HepG2 (cell line): ENCODE data around the gene NWD2. TPM values are rescaled to one million over a fixed set of nuclear protein-coding genes. Genes with fewer than 3 reads are reported as not detected.

Source experiments
- ATAC-seq: fragments of 200-7000 bp; cut with Tn5 transposase; 3 replicates; pipeline ENCODE4 v1.9.1; 2020; ENCODE audit warnings: mild to moderate bottlenecking, moderate library complexity
- Bru-seq: library from RNA; stranded (reverse); fragments of 400-500 nt; gene quantifications from one replicate; lab custom pipeline; 2021; lab: Mats Ljungman, UMichigan
- BruChase-seq, 2 experiments: library from RNA; stranded (reverse); fragments of 400-500 nt; gene quantifications; one replicate each; lab custom pipeline; 2021; lab: Mats Ljungman, UMichigan
- BruUV-seq: library from RNA; stranded (reverse); fragments of 400-500 nt; replicated peaks from 2 replicates; lab custom pipeline; 2021; lab: Mats Ljungman, UMichigan
- CTCF ChIA-PET: fragments of 300-600 bp; formaldehyde crosslinking; extraction: SDS; loops from one replicate; lab custom pipeline; 2021; ENCODE audit warnings: low total read pairs, inconsistent platforms, low intra/inter-chr PET ratio; lab: Yijun Ruan, JAX
- POLR2A ChIA-PET: fragments of 350-600 bp; sonication (Branson Sonifier 250); formaldehyde crosslinking; loops from one replicate; lab custom pipeline; 2020; ENCODE audit warnings: antibody characterized with exemption, inconsistent platforms; lab: Yijun Ruan, JAX
- DNase-seq: peaks from one replicate; pipeline ENCODE4 v3.0.0-alpha.2; 2015; ENCODE audit warnings: low spot score
- FAIRE-seq: peaks from 3 replicates; lab custom pipeline; 2011; peaks lifted over from hg19 to GRCh38; lab: Jason Lieb, UNC
- H2AFZ ChIP-seq: one replicate; pipeline ENCODE4 v1.6.1; 2011; ENCODE audit warnings: low read length, inconsistent platforms
- H3K27ac ChIP-seq: fragments of 300-600 bp; 3 replicates; pipeline ENCODE4 v1.8.0; 2011; ENCODE audit warnings: mixed run types, mild to moderate bottlenecking, mixed read lengths, low read length, inconsistent platforms; ENCODE audit not compliant: insufficient read depth; ENCODE audit errors: extremely low read length
- H3K27me3 ChIP-seq, 2 experiments: fragments of 200-600 bp in 1 of 2; 2 replicates in 1 of 2; 3 replicates in 1 of 2; pipeline versions ENCODE4 v1.6.0 to v1.8.0; 2011; ENCODE audit warnings: low read length in 2 of 2, mild to moderate bottlenecking in 2 of 2, moderate library complexity in 2 of 2, inconsistent platforms in 1 of 2; ENCODE audit not compliant: insufficient read depth in 2 of 2, control insufficient read depth in 1 of 2
- H3K36me3 ChIP-seq, 2 experiments: fragments of 200-600 bp in 1 of 2; replicated peaks in 1 of 2; 2 replicates in 1 of 2; 3 replicates in 1 of 2; pipeline versions ENCODE4 v1.5.1 to v1.8.0; 2011; ENCODE audit warnings: low read length in 2 of 2, inconsistent platforms in 1 of 2; ENCODE audit not compliant: insufficient read depth in 2 of 2, control insufficient read depth in 1 of 2
- H3K4me1 ChIP-seq: 2 replicates; pipeline ENCODE4 v1.5.1; 2012; ENCODE audit warnings: low read length, inconsistent platforms; ENCODE audit not compliant: insufficient read depth
- H3K4me2 ChIP-seq: 2 replicates; pipeline ENCODE4 v1.6.0; 2011; ENCODE audit warnings: low read depth, low read length, inconsistent platforms
- H3K4me3 ChIP-seq, 3 experiments: fragments of 200-600 bp in 1 of 3; sonication (generic), shearing (Covaris generic) in 1 of 3; replicated peaks in 1 of 3; 2 replicates each; pipeline ENCODE4 v1.5.1; 2011 to 2016; ENCODE audit warnings: low read length in 3 of 3, inconsistent platforms in 2 of 3, low read depth in 2 of 3, mild to moderate bottlenecking in 2 of 3, control low read depth in 1 of 3, mixed read lengths in 1 of 3; ENCODE audit not compliant: insufficient read depth in 1 of 3
- H3K79me2 ChIP-seq: one replicate; pipeline ENCODE4 v1.6.1; 2011; ENCODE audit warnings: low read length, inconsistent platforms; ENCODE audit not compliant: insufficient read depth
- H3K9ac ChIP-seq: 2 replicates; pipeline ENCODE4 v1.6.0; 2011; ENCODE audit warnings: mild to moderate bottlenecking, low read depth, low read length, inconsistent platforms; ENCODE audit not compliant: insufficient read depth
- H3K9me3 ChIP-seq: 2 replicates; pipeline ENCODE4 v1.5.1; 2012; ENCODE audit warnings: mild to moderate bottlenecking, low read length
- H4K20me1 ChIP-seq: 2 replicates; pipeline ENCODE4 v1.6.0; 2011; ENCODE audit warnings: inconsistent platforms, mild to moderate bottlenecking, low read length, moderate library complexity; ENCODE audit not compliant: insufficient read depth
- POLR2AphosphoS5 ChIP-seq: IDR thresholded peaks from 2 replicates; pipeline ENCODE4 v1.6.1; 2012; ENCODE audit warnings: low read depth, low read length
- SATB2 ChIP-seq: sonication (generic); formaldehyde crosslinking; IDR thresholded peaks from 2 replicates; pipeline ENCODE4 v1.5.0; 2020; ENCODE audit warnings: missing genetic modification reagents
- ZNF20 ChIP-seq: sonication (generic); formaldehyde crosslinking; IDR thresholded peaks from 2 replicates; pipeline ENCODE4 v1.4.0; 2020; ENCODE audit warnings: mild to moderate bottlenecking, moderate library complexity, missing genetic modification reagents
- ZNF768 ChIP-seq: sonication (generic); formaldehyde crosslinking; IDR thresholded peaks from 2 replicates; pipeline ENCODE4 v1.4.0; 2020; ENCODE audit warnings: missing genetic modification reagents
- WGBS: methylation state at CpG from one replicate; pipeline ENCODE4 v1.1.6; 2017; ENCODE audit warnings: low lambda C conversion rate; 5-methylcytosine and 5-hydroxymethylcytosine counted together
- in situ Hi-C: cut with HindIII; loops from 2 replicates; pipeline ENCODE4 v1.10.0; 2017; ENCODE audit warnings: low pct_unique_long_range_greater_than_20kb; ENCODE audit not compliant: extremely low pct_ligation_motif_present
- intact Hi-C: fragments of 100-400 bp; cut with micrococcal nuclease; formaldehyde crosslinking; loops from one replicate; pipeline ENCODE4 v1.10.0; 2022; ENCODE audit not compliant: unreplicated experiment
- long read RNA-seq, 2 experiments: library from RNA in 1 of 2; library from polyadenylated mRNA in 1 of 2; stranded (forward) in 1 of 2; unstranded in 1 of 2; transcript quantifications; one replicate each; pipeline ENCODE4 v2.0.0, GENCODE V29; 2019 to 2022
- polyA minus RNA-seq, 3 experiments: library from RNA; depleted of rRNA, polyadenylated mRNA; stranded (reverse); fragments of >200 nt; gene quantifications; 2 replicates each; pipeline ENCODE4 v1.2.3, GENCODE V29; 2011; ENCODE audit warnings: low replicate concordance in 1 of 3
- polyA plus RNA-seq, 8 experiments: library from polyadenylated mRNA; depleted of rRNA in 3 of 8; stranded (reverse) in 7 of 8; unstranded in 1 of 8; fragments of >200 nt; fragmentation: Illumina TruSeq in 4 of 8; extraction: Trizol in 4 of 8; gene quantifications; 2 replicates each; pipeline versions ENCODE4 v1.2.1 to v1.2.3, GENCODE V29; 2011 to 2016; ENCODE audit warnings: low read depth in 4 of 8, missing spikeins in 1 of 8, mixed read lengths in 1 of 8; ENCODE audit not compliant: insufficient read depth in 1 of 8
- total RNA-seq, 5 experiments: library from RNA; depleted of rRNA; stranded (reverse); fragments of >200 nt; fragmentation: Illumina TruSeq; extraction: Trizol; gene quantifications; 2 replicates each; pipeline ENCODE4 v1.2.3, GENCODE V29; 2016; ENCODE audit warnings: low read depth in 1 of 5
- TF ChIP-seq, protein P1 (sequence below): sonication (generic); formaldehyde crosslinking; IDR thresholded peaks from 2 replicates; pipeline ENCODE4 v1.4.0; 2020; ENCODE audit warnings: missing genetic modification reagents
- TF ChIP-seq, protein P2 (sequence below): sonication (generic); formaldehyde crosslinking; IDR thresholded peaks from 2 replicates; pipeline ENCODE4 v1.5.1; 2020; ENCODE audit warnings: mild to moderate bottlenecking, moderate library complexity, missing genetic modification reagents

NWD2 gene, protein sequence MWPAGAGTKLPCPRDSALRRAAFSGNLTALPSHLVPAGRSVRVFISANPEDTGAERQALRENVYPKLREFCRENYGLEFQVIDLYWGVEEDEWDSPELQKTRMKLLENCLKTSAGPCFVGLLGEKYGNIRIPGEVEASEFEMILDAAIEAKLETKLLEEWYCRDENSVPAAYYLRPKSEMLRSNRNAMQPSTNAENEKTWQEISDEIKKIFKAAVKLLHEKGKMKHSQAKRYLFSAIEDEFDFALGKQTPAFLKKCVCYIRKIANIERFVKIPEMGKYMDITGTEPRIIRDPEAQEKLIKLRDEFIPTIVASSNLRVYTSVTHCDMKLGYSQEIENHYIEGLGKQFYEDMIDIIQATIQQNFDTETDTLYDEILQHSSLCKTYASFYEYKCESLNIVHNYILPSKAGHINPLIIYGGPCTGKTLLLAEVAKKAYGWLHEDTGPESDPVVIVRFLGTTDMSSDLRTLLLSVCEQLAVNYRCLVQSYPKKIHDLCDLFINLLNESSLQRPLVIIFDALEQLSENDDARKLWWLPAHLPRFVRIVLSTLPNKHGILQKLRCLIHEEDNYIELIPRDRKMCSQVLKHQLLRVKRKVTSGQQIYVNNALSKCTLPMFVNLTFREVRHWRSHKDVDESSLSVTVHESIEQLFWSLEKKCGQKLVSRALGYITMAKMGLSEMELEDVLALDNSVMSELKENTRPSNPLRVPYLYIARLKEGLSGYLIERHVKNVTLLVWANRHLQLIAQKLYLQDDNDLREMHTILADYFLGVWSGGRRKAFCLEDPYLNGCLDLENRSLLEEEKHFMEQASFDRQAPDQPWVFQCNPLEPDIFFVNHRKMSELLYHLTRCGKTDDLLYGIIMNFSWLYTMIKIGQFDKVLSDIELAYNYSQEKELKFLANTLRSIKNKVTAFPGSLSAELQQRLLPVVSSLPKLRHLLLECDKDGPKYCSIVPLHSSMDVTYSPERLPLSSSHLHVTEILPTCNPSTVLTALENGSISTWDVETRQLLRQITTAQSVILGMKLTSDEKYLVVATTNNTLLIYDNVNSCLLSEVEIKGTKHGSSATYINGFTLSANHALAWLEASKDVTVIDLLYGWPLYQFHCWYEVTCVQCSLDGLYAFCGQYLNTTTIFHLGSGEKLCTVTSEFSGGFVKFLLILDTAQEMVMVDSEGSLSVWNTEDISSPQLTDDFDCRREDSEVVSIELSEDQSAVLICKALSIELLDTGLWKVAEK (N-terminal part only)
- total RNA-seq (2016; rRNA removed; fragmentation: Illumina TruSeq; extraction: Trizol) (not detected in 2 replicates), polyA plus RNA-seq (2011; rRNA removed) (not detected in 2 replicates), polyA minus RNA-seq (2011; rRNA and poly(A)+ RNA removed; ENCODE audit: low replicate concordance) (not detected in 2 replicates), Bru-seq, nascent RNA (percentile 0 among the genes with signal in this experiment), BruChase-seq, experiment 1, labeled RNA remaining after a 6-hour chase (not detected), BruChase-seq, experiment 2, labeled RNA remaining after a 2-hour chase (percentile 0 among the genes with signal in this experiment)
- total RNA-seq (2016; cell fraction: cytosol; rRNA removed; fragmentation: Illumina TruSeq; extraction: Trizol; ENCODE audit: low read depth) = not detected in 2 replicates
- total RNA-seq (2016; cell fraction: insoluble cytoplasmic fraction; rRNA removed; fragmentation: Illumina TruSeq; extraction: Trizol) = not detected in 2 replicates
- total RNA-seq (2016; cell fraction: membrane; rRNA removed; fragmentation: Illumina TruSeq; extraction: Trizol) = not detected in 2 replicates
- total RNA-seq (2016; cell fraction: nucleus; rRNA removed; fragmentation: Illumina TruSeq; extraction: Trizol) = not detected in 2 replicates
- polyA plus RNA-seq (2011; cell fraction: cytosol; rRNA removed) = not detected in 2 replicates
- polyA plus RNA-seq (2011; cell fraction: nucleus; rRNA removed) = not detected in 2 replicates
- not detected in 2 replicates for polyA plus RNA-seq (2012)
- polyA plus RNA-seq (2016; cell fraction: cytosol; fragmentation: Illumina TruSeq; extraction: Trizol; ENCODE audit: low read depth) = not detected in 2 replicates
- not detected in 2 replicates for polyA plus RNA-seq (2016; cell fraction: insoluble cytoplasmic fraction; fragmentation: Illumina TruSeq; extraction: Trizol; ENCODE audit: low read depth)
- polyA plus RNA-seq (2016; cell fraction: membrane; fragmentation: Illumina TruSeq; extraction: Trizol; ENCODE audit: low read depth) = not detected in 2 replicates
- not detected in 2 replicates for polyA plus RNA-seq (2016; cell fraction: nucleus; fragmentation: Illumina TruSeq; extraction: Trizol; ENCODE audit: insufficient read depth, low read depth)
- not detected in 2 replicates for polyA minus RNA-seq (2011; cell fraction: cytosol; rRNA and poly(A)+ RNA removed)
- not detected in 2 replicates for polyA minus RNA-seq (2011; cell fraction: nucleus; rRNA and poly(A)+ RNA removed)
- long read RNA-seq, experiment 1 = 0 reads
- long read RNA-seq, experiment 2 = 0 reads

DNA sequence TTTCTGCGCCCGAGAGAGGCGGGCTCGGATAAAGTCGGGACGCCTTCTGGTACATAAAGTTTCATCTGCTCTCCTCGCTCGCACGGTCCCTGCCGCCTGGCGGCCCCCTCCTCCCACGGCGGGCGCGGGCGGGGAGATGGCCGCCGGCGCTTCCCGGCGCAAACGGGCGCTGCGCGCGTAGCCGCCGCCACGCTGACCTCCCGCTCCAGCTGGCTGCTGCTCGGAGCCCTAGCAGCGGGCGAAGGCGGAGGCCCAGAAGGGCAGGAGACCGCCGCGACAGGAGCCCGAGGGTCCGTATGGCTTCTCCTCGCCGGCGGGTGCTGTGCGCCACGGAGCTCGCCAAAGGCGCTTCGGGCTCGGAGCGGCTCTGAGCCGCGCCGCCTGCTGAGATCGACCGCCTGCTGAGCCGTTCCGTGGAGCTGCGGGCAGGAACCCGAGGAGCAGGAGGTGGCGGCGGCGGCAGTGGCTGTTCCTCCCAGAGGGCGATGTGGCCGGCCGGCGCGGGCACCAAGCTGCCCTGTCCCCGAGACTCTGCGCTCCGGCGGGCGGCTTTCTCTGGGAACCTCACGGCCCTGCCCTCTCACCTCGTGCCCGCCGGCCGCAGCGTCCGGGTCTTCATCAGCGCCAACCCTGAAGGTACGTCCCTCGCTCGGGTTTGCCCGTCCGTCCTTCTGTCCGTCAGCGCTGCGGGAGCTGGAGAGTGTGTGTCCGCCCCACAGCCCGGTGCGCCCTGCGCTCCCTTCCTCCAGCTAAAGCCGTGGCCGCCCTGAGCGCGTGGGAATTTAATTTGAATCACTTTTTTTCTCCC is at the start of gene NWD2:
NWD2 (plus strand) TSS at position 161 of the 808 bp plus-strand sequence; CDS start at position 486, 325 bp downstream.
- no peak within 1 kb of the TSS for H3K9ac ChIP-seq
- no peak within 1 kb of the TSS for H3K4me2 ChIP-seq
- no peaks in the 10 kb centered on the region for H3K4me1 ChIP-seq
- intact Hi-C loops (no loop called here), in situ Hi-C loops (no loop called here)
- FAIRE-seq (no peak), DNase-seq (no peak), ATAC-seq (peak; percentile 72)
- H2AFZ ChIP-seq = no peak within 1 kb of the TSS
- no TSS peak for BruUV-seq
- H3K27ac ChIP-seq = no peak within 1 kb of the TSS
- no peaks in the 10 kb centered on the region for H3K36me3 ChIP-seq
- no peaks in the 10 kb centered on the region for H3K79me2 ChIP-seq
- 29% methylated on average over 25 of the region's 95 CpGs for WGBS
- peaks cover 2 to 29% of the 10 kb centered on the region in 2 experiments; a peak in 4 of 5 replicates for H3K27me3 ChIP-seq
- no peaks in the 10 kb centered on the region for H4K20me1 ChIP-seq
- ChIA-PET POLR2A (no interaction called here), CTCF (no interaction called here)
- no peaks in the 10 kb centered on the region for H3K9me3 ChIP-seq
- no peak within 1 kb of the TSS for H3K4me3 ChIP-seq
- no peak for TF ChIP-seq ZNF20 (CRISPR knock-in tag)
- no peak for TF ChIP-seq SATB2 (CRISPR knock-in tag)
- TF ChIP-seq, protein P1, sequence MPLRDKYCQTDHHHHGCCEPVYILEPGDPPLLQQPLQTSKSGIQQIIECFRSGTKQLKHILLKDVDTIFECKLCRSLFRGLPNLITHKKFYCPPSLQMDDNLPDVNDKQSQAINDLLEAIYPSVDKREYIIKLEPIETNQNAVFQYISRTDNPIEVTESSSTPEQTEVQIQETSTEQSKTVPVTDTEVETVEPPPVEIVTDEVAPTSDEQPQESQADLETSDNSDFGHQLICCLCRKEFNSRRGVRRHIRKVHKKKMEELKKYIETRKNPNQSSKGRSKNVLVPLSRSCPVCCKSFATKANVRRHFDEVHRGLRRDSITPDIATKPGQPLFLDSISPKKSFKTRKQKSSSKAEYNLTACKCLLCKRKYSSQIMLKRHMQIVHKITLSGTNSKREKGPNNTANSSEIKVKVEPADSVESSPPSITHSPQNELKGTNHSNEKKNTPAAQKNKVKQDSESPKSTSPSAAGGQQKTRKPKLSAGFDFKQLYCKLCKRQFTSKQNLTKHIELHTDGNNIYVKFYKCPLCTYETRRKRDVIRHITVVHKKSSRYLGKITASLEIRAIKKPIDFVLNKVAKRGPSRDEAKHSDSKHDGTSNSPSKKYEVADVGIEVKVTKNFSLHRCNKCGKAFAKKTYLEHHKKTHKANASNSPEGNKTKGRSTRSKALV = peak; percentile 86
- TF ChIP-seq, protein P2, sequence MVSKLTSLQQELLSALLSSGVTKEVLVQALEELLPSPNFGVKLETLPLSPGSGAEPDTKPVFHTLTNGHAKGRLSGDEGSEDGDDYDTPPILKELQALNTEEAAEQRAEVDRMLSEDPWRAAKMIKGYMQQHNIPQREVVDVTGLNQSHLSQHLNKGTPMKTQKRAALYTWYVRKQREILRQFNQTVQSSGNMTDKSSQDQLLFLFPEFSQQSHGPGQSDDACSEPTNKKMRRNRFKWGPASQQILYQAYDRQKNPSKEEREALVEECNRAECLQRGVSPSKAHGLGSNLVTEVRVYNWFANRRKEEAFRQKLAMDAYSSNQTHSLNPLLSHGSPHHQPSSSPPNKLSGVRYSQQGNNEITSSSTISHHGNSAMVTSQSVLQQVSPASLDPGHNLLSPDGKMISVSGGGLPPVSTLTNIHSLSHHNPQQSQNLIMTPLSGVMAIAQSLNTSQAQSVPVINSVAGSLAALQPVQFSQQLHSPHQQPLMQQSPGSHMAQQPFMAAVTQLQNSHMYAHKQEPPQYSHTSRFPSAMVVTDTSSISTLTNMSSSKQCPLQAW (CRISPR knock-in tag) = no peak
- peak; percentile 19; the same call in 1 of the 2 replicates for TF ChIP-seq ZNF768 (CRISPR knock-in tag)
- TF ChIP-seq POLR2AphosphoS5 = no peak
